Choroid plexus epithelial cell (primary cell): Measurements from ENCODE around the gene CSF1R.

Source experiments
- DNase-seq: peaks from one replicate; pipeline ENCODE4 v3.0.0-alpha.2; 2010; ENCODE audit warnings: low read depth
- H3K4me3 ChIP-seq: 2 replicates; pipeline ENCODE4 v1.5.1; 2011; ENCODE audit warnings: low read depth, mild to moderate bottlenecking, control low read depth, low read length, moderate library complexity
- CTCF ChIP-seq: conservative IDR thresholded peaks from 2 replicates; pipeline ENCODE4 v1.5.1; 2011; ENCODE audit warnings: low read depth, mild to moderate bottlenecking, control low read depth, inconsistent platforms, low read length, moderate library complexity

Gene CSF1R

GRCh38 chr5:150081541-150082283 is 4.6 kb downstream of the CSF1R start:
- no peak for TF ChIP-seq CTCF
- H3K4me3 ChIP-seq, result no peak overlapping the region
- DNase-seq, result no peak

- TF ChIP-seq CTCF, result no peak
- no peak for DNase-seq
- no peak overlapping the region for H3K4me3 ChIP-seq
Observed at GRCh38 chr5:150080696-150081435, 5.5 kb downstream of the CSF1R start.

GRCh38 chr5:150079909-150080461 is 6.4 kb downstream of the CSF1R start:
- TF ChIP-seq CTCF, result no peak
- no peak overlapping the region for H3K4me3 ChIP-seq
- DNase-seq, result no peak

DNA sequence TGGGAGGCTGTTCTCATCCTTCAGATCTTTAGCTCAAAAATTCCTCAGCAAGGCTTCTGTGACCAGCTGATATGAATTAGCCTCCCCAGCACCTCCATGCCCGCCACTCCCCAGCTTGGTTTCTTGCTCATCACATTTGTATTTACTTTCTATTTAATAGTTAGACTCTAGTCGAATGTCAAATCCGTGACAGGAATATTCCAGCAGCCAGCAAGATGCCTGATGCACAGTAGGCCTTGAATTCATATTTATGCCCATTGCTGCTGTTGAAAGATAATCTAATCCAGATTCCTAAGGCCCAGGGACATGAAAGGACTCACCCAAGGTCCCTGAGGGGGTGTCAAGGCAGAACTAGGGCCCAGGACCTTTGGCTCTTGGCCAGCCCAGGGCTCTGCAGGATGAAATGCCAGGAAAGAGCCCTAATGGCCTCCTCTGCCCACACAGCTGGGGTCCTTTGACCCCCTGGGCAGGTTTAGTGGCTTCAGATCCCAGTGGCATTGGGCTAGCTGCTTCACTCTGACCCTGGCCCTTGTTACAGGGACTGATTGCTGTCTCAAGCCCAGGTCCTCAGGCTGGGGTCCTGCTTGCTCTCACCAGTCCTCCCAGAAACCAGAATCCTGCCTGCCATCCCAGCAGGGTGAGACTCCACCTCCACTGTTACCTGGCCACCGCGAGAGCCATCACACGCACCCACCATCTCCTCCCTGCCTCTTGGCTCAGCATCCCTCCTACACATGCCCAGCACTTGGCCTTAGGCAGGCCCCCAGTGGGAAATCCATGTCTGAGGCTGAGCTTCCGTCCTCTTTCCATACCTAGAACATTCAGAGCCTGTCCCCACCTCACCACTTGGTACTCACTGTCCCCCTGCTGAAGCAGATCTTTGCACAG is 7.3 kb downstream of the CSF1R start:
- no peak for DNase-seq
- no peak for TF ChIP-seq CTCF

DNA sequence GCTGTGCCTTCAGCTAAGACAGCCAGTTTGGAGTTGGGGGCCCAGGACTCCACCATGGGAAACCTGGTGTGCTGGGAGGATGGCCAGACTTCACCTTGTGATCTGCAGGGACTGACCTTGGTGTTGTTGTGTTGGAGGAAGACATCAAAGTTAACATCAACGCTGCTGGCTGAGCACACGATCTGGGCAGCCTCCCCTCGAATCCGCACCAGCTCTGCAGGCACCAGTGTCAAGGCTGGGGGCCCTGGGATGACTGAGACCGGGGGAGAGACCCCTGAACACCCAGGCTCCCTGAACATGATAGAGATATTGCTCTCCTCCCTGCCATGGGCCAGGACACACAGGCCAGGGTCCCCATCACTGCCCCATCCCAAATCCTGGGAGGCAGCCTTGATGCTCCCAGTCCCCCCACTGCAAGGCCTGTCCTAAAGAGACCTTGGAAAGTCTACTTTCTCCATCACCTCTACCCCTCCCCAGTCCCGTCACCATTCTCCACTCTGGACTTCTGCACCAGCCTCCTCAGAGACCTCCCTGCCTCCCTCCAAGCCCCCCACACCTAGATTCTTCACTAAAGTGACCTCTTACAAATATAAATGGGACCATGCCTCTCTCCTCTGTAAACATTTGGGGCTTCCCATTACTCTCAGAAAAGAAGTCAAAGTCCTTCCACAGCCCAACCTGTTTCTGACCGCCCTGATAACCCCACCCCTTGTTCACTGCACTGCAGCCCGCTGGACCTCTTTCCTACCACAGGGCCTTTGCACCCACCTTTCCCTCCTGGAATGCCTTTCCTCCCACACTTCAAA is 8.2 kb downstream of the CSF1R start:
- no peak for DNase-seq
- TF ChIP-seq CTCF, result no peak
- H3K4me3 ChIP-seq, result no peak overlapping the region

More for the DNA sequence above, 7.3 kb downstream of the CSF1R start:
- H3K4me3 ChIP-seq, result no peak overlapping the region

DNA sequence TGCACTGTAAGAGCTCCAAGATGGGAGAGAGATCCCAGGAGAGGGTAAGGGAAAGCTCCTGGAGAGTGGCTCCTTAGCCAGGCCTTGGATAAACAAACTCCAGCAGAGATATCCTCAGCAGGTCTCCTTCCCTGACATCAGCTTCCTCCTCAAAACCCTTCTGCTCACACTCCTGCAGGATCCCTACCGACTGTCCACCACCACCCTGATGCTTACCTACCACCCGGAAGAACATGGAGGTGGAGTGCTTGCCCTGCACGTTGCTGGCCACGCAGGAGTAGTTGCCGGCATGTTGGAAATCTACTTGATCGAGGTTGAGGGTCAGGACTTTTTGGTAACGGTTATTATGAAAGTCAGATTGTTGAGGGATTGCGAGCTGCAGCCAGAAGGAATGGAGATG is 9.3 kb downstream of the CSF1R start:
- no peak for DNase-seq
- TF ChIP-seq CTCF, result no peak
- H3K4me3 ChIP-seq, result no peak overlapping the region
